ENCODE measurements around the gene CRYBG3. TPM values are rescaled to one million over a fixed set of nuclear protein-coding genes. Genes with fewer than 3 reads are reported as not detected.
A peak's percentile ranks its signal among the peaks of the same experiment; 100 is the strongest.

CRYBG3 gene
- total RNA-seq, 2 experiments from 2014 or later, result 2.2 to 2.4 TPM

DNA sequence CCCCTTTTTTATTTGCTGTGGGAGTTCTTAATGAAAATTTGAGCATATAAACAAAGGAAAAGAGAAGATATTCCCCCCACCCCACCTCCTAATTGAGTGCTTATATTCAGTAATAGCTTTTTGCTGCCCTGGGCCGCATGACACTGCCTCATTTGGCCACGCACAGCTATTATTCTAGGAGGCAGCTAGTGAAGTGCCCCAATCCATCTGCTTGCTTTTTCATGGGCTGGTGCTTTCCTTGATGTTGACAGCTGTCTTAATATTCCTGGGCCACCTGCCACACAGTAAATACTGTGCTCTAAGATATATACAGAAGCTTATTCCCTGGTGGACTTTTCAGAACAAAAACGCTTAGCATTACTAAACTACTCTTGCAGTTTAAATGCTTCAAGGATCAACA is 3.8 kb upstream of the CRYBG3 start:
- Histone ChIP-seq H3K4me3 (ENCODE audit: low read length) (no peak overlapping the region), H3K4me1 (ENCODE audit: insufficient read depth, low read length) (peaks cover 24% of the 10 kb centered on the region), H3K27ac (ENCODE audit: low read depth in 1 of 2, low read length in 2 of 2) (no peak overlapping the region), H3K9me3 (ENCODE audit: control insufficient read depth in 1 of 2, insufficient read depth in 1 of 2, low read length in 2 of 2) (no peaks in the 10 kb centered on the region), H3K27me3 (ENCODE audit: control insufficient read depth in 1 of 2, insufficient read depth in 2 of 2, low read length in 2 of 2) (no peaks in the 10 kb centered on the region), H3K36me3 (ENCODE audit: insufficient read depth, low read length) (no peaks in the 10 kb centered on the region)
- ChIA-PET CTCF (no interaction called here), POLR2A (interaction anchor here (0.9 kb wide), 1 partner anchor 154 kb away, joined by 3 read pairs; no protein-coding TSS in a partner anchor)
- ATAC-seq (ENCODE audit: poor library complexity) (no peak), DNase-seq (no peak)
- no peak overlapping the region for H3K27ac Mint-ChIP-seq
- H3K4me1 Mint-ChIP-seq (ENCODE audit: low read depth), result peaks cover 18% of the 10 kb centered on the region
- no peak overlapping the region for H3K4me3 Mint-ChIP-seq
- peaks cover 27% of the 10 kb centered on the region for H3K27me3 Mint-ChIP-seq
- H3K9me3 Mint-ChIP-seq, result no peaks in the 10 kb centered on the region
- H3K36me3 Mint-ChIP-seq (ENCODE audit: low read depth), result no peaks in the 10 kb centered on the region
- intact Hi-C loops (cut with DNase I, micrococcal nuclease), result loop anchor here (5.0 kb wide), 2 partner anchors 154 to 184 kb away; partner anchors contain the start of gene RIOX2 (in 1 of the 2)
- TF ChIP-seq, protein P1, sequence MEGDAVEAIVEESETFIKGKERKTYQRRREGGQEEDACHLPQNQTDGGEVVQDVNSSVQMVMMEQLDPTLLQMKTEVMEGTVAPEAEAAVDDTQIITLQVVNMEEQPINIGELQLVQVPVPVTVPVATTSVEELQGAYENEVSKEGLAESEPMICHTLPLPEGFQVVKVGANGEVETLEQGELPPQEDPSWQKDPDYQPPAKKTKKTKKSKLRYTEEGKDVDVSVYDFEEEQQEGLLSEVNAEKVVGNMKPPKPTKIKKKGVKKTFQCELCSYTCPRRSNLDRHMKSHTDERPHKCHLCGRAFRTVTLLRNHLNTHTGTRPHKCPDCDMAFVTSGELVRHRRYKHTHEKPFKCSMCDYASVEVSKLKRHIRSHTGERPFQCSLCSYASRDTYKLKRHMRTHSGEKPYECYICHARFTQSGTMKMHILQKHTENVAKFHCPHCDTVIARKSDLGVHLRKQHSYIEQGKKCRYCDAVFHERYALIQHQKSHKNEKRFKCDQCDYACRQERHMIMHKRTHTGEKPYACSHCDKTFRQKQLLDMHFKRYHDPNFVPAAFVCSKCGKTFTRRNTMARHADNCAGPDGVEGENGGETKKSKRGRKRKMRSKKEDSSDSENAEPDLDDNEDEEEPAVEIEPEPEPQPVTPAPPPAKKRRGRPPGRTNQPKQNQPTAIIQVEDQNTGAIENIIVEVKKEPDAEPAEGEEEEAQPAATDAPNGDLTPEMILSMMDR (IDR thresholded peaks at IDR 0.05), result no peak

DNA sequence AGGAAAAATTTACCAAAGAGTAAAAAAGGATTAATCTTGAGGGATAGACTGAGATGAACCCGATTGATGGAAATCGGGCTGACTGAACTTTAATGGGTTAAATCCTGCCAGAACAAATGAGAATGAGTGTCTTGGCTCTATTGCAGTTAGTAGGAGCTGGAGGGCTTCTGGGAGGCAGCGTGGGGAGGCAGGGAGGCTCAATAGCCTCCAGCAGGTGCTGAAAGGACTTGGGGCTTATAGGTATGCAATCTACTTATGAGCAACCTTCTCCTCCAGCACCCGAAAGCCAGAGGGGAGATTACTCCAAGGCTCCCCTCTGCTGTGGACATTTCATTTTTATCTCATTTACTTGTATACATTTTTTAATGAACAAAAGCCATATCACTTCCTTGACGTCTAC is 1.0 kb upstream of the CRYBG3 start:
- ATAC-seq (ENCODE audit: poor library complexity) (no peak), DNase-seq (no peak)
- Mint-ChIP-seq H3K4me1 (ENCODE audit: low read depth) (peaks cover 21% of the 10 kb centered on the region), H3K27ac (peak overlapping the region; percentile 78), H3K27me3 (peaks cover 25% of the 10 kb centered on the region), H3K4me3 (peak overlapping the region; percentile 92), H3K9me3 (no peaks in the 10 kb centered on the region), H3K36me3 (ENCODE audit: low read depth) (no peaks in the 10 kb centered on the region)
- H3K4me1 ChIP-seq (ENCODE audit: insufficient read depth, low read length), result peaks cover 27% of the 10 kb centered on the region
- ChIA-PET CTCF (interaction anchor here (1.0 to 2.0 kb wide), 8 partner anchors 10 to 219 kb away, joined by 3 to 6 read pairs (median 3); partner anchors contain the start of gene ARL6), POLR2A (interaction anchor here (0.8 to 3.2 kb wide), 17 partner anchors 12 to 772 kb away, joined by 3 to 20 read pairs (median 4); partner anchors contain the start of genes CLDND1, CPOX and RIOX2)
- H3K36me3 ChIP-seq (ENCODE audit: insufficient read depth, low read length), result no peaks in the 10 kb centered on the region
- TF ChIP-seq, protein P1 (IDR thresholded peaks at IDR 0.05), result no peak
- H3K27me3 ChIP-seq (ENCODE audit: control insufficient read depth in 1 of 2, insufficient read depth in 2 of 2, low read length in 2 of 2), result no peaks in the 10 kb centered on the region
- intact Hi-C loops (cut with DNase I, micrococcal nuclease), result loop anchor here (5.0 to 10.0 kb wide), 5 partner anchors 53 to 692 kb away; partner anchors contain the start of gene RIOX2 (in 1 of the 2)
- H3K4me3 ChIP-seq (ENCODE audit: low read length), result peak overlapping the region; percentile 81
- H3K27ac ChIP-seq (ENCODE audit: low read depth in 1 of 2, low read length in 2 of 2), result no peak overlapping the region
- H3K9me3 ChIP-seq (ENCODE audit: control insufficient read depth in 1 of 2, insufficient read depth in 1 of 2, low read length in 2 of 2), result no peaks in the 10 kb centered on the region

DNA sequence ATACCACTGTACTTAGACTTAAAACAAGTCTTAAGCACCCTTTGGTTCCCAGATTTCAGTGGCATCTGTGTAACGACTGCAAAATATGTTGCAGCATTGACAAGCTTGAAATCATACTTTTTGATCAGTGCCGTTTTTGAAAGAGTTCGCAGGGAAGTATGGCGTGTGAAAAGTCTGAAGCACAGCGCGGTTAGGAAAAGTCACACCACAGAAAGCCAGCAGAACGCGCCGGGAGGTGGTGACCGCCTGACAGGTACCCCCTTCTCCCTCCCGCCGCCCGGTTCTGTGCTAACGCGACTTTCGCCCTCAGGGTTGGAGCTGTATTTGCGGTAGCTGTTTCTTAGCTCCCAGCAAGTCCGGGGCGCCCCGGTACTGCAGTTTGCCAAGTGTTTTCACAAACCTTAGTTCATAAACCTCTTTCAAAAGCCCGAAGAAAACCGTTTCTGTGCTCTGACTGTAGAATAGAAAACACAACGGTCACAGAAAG is 481 bp upstream of the CRYBG3 start:
- no peaks in the 10 kb centered on the region for H3K9me3 Mint-ChIP-seq
- Histone ChIP-seq H3K4me3 (ENCODE audit: low read length) (peak overlapping the region; percentile 81), H3K4me1 (ENCODE audit: insufficient read depth, low read length) (peaks cover 25% of the 10 kb centered on the region), H3K9me3 (ENCODE audit: control insufficient read depth in 1 of 2, insufficient read depth in 1 of 2, low read length in 2 of 2) (no peaks in the 10 kb centered on the region), H3K36me3 (ENCODE audit: insufficient read depth, low read length) (no peaks in the 10 kb centered on the region), H3K27me3 (ENCODE audit: control insufficient read depth in 1 of 2, insufficient read depth in 2 of 2, low read length in 2 of 2) (no peaks in the 10 kb centered on the region), H3K27ac (ENCODE audit: low read depth in 1 of 2, low read length in 2 of 2) (peak overlapping the region in 1 of 2 donors; percentile 68)
- H3K4me3 Mint-ChIP-seq, result peak overlapping the region; percentile 92
- CTCF ChIA-PET, result interaction anchor here (0.8 to 2.0 kb wide), 9 partner anchors 10 to 218 kb away, joined by 3 to 6 read pairs (median 3); partner anchors contain the start of gene ARL6
- peak; percentile 59 for ATAC-seq (ENCODE audit: poor library complexity)
- POLR2A ChIA-PET, result interaction anchor here (0.8 to 3.2 kb wide), 23 partner anchors 12 to 772 kb away, joined by 3 to 20 read pairs (median 4); partner anchors contain the start of genes ARL6, CLDND1, CPOX and RIOX2
- intact Hi-C loops (cut with DNase I, micrococcal nuclease), result loop anchor here (5.0 to 10.0 kb wide), 5 partner anchors 54 to 691 kb away; partner anchors contain the start of gene RIOX2 (in 1 of the 2)
- TF ChIP-seq, protein P1 (IDR thresholded peaks at IDR 0.05), result no peak
- DNase-seq, result peak in 8 of 14 experiments; percentile 18 to 63 (median 38)
- peaks cover 20% of the 10 kb centered on the region for H3K27me3 Mint-ChIP-seq
- H3K4me1 Mint-ChIP-seq (ENCODE audit: low read depth), result peaks cover 21% of the 10 kb centered on the region
- H3K36me3 Mint-ChIP-seq (ENCODE audit: low read depth), result no peaks in the 10 kb centered on the region
- peak overlapping the region; percentile 78 for H3K27ac Mint-ChIP-seq
